NCI-H1105 treated with DMSO at 0.1 percent for 48 hours (cell line): Measurements from ENCODE around the gene GAST.
"Not testable (repeated sequence)": the region's sequence is repeated elsewhere in the genome, so short reads cannot be mapped to it uniquely, and the experiment has no call there.

Experiments
- DNase-seq: peaks from one replicate; lab custom pipeline; 2025; lab: John Stamatoyannopoulos, UW

Gene GAST

GRCh38 chr17:41683441-41684007 is 28.6 kb upstream of the GAST start:
- no peak for DNase-seq

GRCh38 chr17:41684035-41684434 is 28.1 kb upstream of the GAST start:
- DNase-seq, result no peak

DNA sequence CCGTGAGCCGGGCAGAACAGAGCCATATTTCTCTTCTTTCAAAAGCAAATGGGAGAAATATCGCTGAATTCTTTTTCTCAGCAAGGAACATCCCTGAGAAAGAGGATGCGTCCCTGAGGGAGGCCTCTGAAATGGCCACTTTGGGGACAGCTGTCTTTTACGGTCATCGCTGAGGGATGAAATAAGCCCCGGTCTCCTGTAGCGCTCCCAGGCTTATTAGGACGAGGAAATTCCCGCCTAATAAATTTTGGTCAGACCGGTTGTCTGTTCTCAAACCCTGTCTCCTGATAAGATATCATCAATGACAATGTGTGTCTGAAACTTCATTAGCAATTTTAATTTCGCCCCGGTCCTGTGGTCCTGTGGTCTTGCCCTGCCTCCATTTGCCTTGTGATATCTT is 26.4 kb upstream of the GAST start:
- DNase-seq, result not testable (repeated sequence)

GRCh38 chr17:41686281-41686680 is 25.9 kb upstream of the GAST start:
- no peak for DNase-seq

DNA sequence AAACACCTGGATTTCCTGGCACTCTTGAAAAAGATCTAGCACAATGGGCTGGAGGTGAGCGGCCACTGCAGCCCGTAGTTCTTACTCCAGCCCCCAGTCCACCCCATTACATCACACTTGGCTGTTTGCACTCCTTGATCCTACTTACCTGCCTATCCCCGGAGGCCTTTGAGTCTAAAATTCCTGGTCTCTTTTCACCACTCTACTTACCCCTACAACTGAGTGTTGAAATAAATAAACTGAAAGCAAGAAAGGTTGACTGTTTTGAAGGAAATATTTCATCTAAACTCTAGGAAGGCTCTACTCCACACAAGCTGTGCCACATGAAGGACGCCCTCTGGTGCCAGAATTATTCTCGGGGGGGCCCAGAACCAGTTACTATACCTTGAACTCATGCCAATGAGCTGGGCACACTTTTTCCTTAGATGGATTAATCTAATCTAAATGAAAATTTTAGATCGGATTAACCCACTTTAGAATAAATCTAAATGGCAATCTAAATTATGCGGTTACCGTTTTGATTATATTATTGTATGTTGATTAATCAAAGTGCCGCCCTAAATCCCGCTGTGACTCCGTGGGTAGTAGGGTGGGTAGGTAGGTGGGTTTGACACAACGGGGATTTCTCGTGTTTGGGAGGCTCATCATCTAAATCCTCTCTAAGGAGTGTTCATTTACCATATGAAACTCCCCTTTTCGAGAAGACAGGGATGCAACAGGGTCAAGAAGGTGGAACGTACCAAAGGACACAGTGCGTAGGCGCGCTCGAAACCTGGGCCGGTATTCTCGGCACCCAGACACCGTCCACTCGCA is 24.1 kb upstream of the GAST start:
- peak; percentile 52 for DNase-seq

GRCh38 chr17:41688641-41689496 is 23.3 kb upstream of the GAST start, which contains the start of gene EIF1:
TSS of gene EIF1 (plus strand) at chr17:41688885. CDS start at chr17:41689039, 154 bp downstream.
- DNase-seq, result peak; percentile 98

GRCh38 chr17:41689497-41690299 is 22.4 kb upstream of the GAST start:
- DNase-seq, result no peak

DNA sequence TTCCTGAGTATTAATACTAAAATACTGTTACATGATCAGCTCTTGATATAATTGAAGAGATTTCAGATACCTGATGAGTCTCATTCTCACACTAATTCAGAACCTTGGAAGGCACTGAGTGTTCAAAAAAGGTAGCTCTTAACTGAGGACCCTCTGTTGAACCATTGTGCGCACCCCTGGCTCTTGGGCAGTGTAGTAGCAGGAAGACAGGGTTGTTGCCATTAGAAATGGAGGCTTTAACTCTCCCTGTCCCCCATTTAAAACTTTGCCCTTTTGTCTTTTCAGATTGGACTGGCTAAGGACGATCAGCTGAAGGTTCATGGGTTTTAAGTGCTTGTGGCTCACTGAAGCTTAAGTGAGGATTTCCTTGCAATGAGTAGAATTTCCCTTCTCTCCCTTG is 21.6 kb upstream of the GAST start:
- DNase-seq, result no peak

- DNase-seq, result no peak
Observed at GRCh38 chr17:41691031-41691777, 20.9 kb upstream of the GAST start.

- DNase-seq, result no peak
Observed at GRCh38 chr17:41692722-41693521, 19.2 kb upstream of the GAST start.

- no peak for DNase-seq
Observed at GRCh38 chr17:41695134-41695661, 16.9 kb upstream of the GAST start.

DNA sequence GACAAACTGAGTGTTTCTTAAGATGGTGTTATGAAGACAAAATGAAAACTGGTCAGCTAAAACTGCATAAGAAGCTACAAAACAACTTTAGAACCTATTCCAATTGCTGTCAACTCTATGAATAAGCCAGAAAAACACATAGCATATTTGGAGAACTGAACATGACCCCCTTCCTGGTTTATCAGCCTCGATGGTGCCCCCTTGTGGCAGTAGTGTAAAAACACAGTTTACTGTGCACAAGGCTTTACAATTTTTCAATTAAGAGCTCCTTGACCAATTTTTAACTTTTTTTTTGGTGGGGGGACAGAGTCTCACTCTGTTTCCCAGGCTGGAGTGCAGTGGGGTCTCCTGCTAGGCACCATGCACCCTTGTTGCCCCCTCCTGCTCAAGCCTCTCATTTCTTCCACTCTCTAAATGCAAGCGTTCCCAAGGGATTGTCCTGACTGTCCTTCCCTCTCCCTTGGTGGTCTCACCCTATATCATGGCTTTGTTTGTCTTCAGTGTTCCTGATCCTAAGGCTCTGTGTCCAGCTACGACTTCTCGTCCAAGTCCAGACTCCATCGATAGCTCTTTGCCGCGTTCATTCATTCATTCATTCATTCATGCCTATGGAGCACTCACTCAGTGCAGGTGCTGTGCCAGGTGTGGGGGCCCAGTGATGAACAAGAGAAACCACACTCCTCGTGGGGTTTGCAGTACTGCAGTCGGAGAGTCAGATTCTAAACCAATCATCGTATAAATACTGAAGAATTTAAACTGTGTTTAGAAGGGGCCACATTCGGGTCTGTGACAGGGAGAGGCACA is 16.0 kb upstream of the GAST start:
- peak; percentile 57 for DNase-seq

- DNase-seq, result no peak
Observed at GRCh38 chr17:41697122-41697962, 14.8 kb upstream of the GAST start.

DNA sequence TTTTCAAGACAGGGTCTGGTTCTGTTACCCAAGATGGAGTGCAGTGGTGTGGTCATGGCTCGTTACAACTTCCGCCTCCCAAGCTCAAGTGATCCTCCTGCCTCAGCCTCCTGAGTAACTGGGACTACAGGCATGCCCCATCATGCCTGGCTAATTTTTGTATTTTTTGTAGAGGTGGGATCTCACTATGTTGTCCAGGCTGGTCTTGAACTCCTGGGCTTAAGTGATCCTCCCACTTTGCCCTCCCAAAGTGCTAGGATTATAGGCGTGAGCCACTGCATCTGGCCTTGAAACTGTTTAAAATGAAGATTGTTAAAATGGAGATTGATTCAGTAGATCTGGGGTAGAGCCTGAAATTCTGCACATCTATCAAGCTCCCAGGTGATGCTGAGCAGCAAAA is 11.3 kb upstream of the GAST start:
- not testable (repeated sequence) for DNase-seq

GRCh38 chr17:41702712-41703111 is 9.4 kb upstream of the GAST start:
- DNase-seq, result no peak

DNA sequence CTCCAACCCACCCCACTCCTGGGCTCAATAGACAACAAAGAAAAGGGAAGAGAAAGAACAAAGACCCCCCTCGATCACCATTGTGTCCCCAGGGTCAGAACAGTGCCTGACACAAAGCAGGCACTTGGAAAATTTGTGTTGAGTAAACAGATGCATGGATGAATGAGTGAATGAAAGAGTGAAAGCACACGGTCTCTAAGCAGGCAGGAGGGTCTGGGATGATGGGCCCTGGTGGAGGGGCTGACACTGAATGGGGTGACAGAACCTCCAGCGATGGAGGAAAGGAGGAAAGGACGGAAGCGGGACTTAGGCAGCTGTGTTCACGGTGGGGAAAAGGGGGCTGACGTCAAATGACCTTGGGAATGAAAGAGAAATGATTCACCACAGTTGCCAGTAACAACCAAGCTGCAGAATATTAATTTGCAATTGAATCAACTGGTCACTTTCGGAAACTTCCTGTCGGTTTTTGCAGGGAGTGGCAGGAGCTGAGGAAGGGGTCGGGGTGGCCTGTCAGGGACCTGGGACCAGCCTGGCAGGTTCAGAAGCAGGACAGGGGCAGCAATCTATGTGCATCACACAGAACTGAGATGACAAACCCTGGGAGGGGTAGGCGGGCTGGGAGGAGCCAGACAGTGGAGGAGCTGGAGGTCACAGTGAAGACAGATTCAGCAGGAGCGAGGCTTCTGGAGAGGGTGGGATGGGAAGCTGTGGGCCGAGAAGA is 6.7 kb upstream of the GAST start:
- DNase-seq, result no peak

- DNase-seq, result no peak
Observed at GRCh38 chr17:41707803-41708669, 4.1 kb upstream of the GAST start.
